WTC11 (cell line): ENCODE data around the gene STBD1.

Experiments used
- CREM ChIP-seq: sonication (generic); formaldehyde crosslinking; IDR thresholded peaks from 2 replicates; pipeline ENCODE4 v1.8.1; 2022; ENCODE audit warnings: mild to moderate bottlenecking, missing genetic modification reagents, moderate library complexity
- TEAD1 ChIP-seq: sonication (generic); formaldehyde crosslinking; IDR thresholded peaks from 2 replicates; pipeline ENCODE4 v1.8.0; 2022; ENCODE audit warnings: mild to moderate bottlenecking, missing genetic modification reagents
- ZBTB43 ChIP-seq: sonication (generic); formaldehyde crosslinking; IDR thresholded peaks from 2 replicates; pipeline ENCODE4 v1.8.1; 2023; ENCODE audit warnings: mild to moderate bottlenecking, missing genetic modification reagents
- ZNF512 ChIP-seq: sonication (generic); formaldehyde crosslinking; IDR thresholded peaks from 2 replicates; pipeline ENCODE4 v1.8.1; 2022; ENCODE audit warnings: missing genetic modification reagents, borderline replicate concordance

DNA sequence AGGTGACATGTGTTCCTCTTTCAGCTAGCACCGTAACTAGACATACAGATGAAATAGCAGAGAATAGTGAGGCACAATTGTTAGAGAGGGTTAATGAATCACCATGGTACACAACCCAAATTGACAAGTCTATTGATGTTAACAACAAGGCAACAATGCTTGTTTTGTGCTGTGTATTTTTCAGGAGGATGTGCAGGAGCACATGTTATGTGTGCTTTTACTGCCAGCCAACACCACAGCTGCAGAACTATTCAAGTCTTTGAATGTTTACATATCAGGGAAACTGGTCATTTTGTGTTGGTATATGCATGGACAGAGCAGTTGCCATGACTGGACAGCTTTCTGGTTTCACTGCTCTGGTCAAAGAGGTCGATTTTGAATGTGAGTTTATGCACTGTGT, 32.8 kb downstream of the STBD1 start:
- TF ChIP-seq ZNF512 (no peak), ZBTB43 (CRISPR knock-in tag) (no peak), TEAD1 (CRISPR knock-in tag) (no peak), CREM (CRISPR knock-in tag) (no peak)
